NCI-H2196 treated with DMSO at 0.1 percent for 48 hours (cell line): ENCODE measurements around the gene LRWD1.
"Not testable (repeated sequence)": the region's sequence is repeated elsewhere in the genome, so short reads cannot be mapped to it uniquely, and the experiment has no call there.

Experiments
- DNase-seq: peaks from one replicate; lab custom pipeline; 2025; ENCODE audit not compliant: unreplicated experiment; lab: John Stamatoyannopoulos, UW

LRWD1 gene

DNA sequence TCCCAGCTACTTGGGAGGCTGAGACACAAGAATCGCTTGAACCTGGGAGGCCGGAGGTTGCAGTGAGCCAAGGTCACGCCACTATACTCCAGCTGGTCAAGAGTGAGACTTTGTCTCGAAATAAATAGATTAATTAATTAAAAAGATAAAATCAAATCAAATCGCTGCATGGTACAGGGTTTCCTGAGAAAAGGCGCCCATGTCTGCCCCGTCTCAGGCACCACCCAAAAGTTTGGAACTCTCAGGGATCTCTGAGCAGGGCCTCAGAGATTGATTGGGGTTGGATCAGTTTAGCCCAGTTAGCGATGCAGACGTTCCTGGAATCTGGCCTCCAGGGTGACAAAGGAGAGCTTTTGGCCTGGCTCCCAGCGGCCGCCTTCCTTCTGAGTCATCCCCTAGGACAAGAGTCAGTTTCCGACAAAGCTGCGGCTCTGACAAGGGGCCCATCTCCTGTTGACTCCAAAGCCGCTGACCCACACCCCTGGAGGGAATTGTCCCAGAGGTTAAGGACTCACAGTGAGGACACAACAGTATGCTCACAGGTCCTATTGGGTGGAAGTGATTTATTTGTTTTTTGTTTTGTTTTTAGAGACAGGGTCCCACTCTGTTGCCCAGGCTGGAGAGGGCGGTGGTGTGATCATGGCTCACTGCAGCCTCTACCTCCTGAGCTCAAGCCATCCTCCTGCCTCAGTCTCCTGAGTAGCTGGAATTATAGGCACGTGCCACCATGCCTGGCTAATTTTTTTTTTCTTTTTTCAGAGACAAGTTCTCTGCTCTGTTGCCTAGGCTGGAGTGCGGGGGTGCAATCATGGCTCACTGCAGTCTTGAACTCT lies 24.6 kb upstream of the LRWD1 start:
- DNase-seq, result peak; percentile 36

DNA sequence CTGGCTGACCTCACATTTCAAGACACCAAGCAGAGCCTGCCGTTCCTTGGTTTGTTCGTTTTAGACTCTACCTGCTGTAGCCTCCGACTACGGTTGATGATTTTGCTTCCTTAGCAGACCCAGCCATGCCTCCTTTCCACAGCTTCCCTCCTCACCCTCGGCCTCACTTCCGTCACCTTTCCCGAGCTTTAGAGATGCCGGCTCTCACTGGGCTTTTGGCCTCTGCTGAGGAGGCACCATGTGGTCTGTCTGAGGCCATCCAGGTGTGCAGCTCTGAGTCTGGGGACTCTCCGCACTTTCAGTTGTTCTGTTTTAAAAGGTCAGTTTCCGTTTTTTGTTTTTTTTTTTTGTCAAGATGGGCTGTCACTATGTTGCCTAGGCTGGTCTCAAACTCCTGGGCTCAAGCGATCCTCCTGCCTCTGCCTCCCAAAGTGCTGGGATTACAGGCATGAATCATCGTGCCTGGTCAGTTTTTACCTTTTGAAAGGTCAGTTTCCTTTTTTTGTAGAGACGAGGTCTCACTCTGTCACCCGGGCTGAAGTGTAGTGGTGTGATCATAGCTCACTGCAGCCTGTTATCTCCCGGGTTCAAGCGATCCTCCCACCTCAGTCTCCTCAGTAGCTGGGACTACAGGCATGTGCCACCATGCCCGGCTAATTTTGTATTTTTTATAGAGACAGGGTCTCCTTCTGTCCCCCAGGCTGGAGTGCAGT lies 19.7 kb upstream of the LRWD1 start:
- DNase-seq, result no peak

DNA sequence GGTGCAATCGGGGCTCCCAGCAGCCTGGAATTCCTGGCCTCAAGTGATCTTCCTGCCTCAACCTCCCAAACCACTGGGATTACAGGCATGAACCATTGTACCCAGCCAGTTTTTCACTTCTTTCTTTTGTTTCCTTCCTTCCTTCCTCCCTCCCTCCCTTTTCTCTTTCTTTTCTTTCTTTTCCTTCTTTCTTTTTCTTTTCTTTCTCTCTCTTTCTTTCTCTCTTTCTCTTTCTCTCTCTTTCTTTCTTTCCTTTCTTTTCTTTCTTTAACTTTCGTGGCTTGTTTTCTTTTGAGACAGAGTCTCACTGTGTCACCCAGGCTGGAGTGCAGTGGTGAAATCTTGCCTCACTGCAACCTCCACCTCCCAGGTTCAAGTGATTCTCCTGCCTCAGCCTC lies 19.1 kb upstream of the LRWD1 start:
- DNase-seq, result no peak

DNA sequence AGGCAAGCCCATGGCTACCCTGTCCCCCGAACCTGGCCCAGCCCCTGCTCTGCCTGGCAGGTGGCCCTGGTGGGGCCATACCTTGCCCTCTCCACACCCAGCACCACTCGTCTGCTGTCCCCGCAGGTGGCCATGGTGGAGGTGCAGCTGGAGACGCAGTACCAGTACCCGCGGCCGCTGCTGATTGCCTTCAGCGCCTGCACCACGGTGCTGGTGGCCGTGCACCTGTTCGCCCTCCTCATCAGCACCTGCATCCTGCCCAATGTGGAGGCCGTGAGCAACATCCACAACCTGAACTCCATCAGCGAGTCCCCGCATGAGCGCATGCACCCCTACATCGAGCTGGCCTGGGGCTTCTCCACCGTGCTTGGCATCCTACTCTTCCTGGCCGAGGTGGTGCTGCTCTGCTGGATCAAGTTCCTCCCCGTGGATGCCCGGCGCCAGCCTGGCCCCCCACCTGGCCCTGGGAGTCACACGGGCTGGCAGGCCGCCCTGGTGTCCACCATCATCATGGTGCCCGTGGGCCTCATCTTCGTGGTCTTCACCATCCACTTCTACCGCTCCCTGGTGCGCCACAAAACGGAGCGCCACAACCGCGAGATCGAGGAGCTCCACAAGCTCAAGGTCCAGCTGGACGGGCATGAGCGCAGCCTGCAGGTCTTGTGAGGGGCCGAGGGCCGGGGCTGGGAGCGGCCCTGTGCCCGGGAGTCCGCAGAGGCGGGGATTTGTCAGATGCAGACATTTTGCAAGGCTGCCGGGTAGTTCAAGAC lies 18.2 kb upstream of the LRWD1 start:
- DNase-seq, result no peak

DNA sequence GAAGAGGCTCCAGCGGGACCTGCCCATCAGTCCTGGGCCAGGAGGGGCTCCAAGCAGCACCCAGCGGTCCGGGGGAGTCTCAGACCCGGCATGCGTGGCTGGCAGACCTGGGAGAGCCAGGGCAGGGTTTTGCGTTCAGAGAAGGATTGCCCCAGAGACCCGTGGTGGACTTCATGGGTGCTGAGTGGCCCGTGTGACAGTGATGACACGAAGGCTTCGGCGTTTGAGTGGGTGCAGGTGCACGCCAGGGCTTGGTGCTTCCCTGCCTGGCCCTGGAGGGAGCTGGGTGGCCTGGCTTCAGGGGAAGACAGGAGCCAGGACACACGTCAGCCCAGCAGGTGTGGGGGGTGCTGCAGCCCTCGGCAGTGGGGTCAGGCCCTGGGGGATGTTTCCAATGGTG lies 17.5 kb upstream of the LRWD1 start:
- no peak for DNase-seq

DNA sequence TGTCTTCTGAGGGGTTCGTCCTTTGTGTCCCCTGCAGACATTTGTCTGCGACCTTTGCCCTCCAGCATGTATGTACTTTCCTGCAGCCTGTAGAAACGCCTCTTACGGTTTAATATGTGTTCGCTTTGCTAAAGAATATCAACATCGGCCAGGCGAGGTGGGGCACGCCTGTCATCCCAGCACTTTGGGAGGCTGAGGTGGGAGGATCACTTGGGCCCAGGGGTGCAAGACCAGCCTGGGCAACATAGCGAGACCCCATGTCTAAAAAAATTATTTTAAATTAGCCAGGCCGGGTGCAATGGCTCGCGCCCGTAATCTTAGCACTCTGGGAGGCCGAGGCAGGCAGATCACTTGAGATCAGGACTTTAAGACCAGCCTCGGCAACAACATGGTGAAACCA lies 15.6 kb upstream of the LRWD1 start:
- DNase-seq, result no peak

DNA sequence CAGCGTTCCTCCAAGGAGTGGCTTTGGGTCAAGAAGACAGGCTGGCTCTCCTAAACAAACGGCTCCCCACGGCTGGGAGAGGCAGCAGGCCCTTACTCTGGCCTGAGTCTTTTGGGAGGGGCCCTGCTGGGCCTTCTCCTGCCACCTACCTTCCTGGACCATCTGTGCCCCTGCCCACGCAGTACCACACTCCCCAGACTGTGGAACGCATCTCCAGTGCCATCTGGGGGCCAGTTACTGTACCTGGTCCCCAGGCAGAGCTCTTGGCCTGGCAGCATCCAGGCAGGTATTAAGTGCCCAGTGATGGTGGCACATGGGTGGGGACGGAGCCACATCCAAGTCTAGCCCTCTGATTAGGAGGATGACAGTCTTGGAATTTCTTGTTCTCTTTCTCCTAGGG lies 14.5 kb upstream of the LRWD1 start:
- DNase-seq, result no peak

DNA sequence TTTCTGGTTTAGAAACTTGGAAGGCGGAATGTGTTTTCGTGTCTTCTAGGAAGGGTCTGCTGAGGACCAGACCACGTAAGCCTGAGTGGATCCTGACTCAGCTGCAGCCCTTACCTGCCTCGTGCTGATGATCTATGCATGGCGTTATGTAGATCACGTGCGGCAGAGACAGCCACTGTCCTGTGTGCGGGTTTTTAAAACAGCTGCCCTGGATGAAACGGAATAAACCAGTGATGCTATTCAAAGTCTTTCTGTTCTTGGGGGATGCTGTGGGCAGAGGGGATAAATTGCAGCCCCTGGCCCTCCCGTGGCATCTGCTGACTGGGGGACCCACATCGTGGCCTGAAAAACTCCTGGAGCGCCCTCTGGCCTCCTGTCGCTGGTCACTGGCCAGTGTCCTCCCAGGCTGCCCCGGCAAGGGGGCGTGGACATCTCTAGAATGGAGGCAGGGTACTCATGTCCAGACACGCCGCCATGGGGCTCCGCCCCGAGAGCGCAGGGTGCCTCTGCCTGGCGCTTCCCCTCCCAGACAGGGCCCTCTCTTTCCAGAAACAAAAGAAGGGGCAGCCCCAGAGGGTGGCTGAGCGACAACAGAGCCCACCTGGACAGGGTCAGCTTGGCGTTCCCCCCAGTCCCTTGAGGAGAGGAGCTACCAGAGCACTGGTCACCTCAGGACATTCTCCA lies 13.3 kb upstream of the LRWD1 start:
- DNase-seq, result no peak

DNA sequence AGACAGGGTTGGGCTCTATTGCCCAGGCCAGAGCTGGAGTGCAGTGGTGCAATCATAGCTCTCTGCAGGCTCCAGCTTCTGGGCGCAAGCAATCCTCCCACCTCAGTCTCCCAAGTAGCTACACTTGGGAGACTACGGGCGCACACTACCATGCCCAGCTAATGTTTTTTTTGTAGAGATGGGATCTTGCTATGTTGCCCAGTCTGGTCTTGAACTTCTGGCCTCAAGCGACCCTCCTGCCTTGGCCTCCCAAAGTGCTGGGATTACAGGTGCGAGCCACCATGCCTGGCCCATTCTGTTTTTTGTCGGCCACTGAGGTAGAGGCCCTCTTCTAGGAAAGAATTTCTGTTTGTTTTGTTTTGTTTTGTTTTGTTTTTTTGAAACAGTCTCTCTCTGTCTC lies 12.3 kb upstream of the LRWD1 start:
- DNase-seq, result no peak

DNA sequence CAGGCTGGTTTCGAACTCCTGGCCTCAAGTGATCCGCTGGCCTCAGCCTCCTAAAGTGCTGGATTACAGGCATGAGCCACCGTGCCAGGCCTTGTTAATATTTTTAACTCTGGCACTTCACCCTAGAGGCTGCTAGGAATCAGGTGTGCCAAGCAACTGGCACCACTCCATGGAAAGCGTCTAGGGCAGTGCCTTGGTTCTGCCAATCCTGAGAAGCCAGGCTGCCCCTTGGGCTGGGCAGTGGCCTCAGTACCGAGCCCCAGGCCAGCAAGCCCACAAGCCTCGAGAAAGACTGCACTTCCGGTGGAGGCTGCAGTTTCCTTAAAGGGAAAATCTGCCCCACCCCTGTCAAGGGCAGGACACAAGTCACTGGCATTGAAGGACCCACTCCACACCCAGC lies 11.5 kb upstream of the LRWD1 start:
- DNase-seq, result no peak

DNA sequence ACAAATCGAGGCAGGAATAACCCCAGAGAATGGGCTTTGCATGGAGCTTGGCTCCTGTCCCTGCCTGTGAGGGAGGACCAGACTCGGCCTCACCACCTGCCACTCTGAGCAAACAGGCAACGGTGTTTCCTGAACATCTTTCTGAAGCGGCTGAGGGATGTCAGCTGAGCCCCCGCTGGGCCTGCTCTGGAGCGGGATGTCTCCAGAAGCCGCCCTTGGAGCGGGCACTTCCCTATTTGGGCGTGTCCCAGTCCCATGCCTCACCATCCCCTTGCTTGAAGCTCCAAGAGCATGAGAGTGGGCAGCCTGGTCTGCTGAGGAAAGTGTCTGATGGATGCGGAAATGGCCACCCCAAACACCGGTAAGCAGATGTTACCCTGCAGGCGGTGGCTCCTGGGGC lies 10.3 kb upstream of the LRWD1 start:
- DNase-seq, result no peak

DNA sequence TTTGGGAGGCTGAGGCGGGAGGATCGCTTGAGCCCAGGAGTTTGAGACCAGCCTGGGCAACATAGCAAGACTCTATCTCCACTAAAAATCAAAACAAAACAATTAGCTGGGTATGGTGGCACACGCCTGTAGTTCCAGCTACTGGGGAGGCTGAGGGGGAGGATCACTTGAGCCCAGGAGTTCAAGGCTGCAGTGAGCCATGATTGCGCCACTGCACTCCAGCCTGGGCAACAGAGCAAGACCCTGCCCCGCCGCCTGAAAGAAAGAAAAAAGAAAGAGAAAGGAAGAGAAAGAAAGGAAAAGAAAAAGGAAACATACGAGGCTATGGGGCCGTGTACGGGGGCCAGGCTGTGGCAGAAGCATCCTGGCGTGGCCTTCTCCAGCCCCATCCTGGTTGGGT lies 9.9 kb upstream of the LRWD1 start:
- not testable (repeated sequence) for DNase-seq

DNA sequence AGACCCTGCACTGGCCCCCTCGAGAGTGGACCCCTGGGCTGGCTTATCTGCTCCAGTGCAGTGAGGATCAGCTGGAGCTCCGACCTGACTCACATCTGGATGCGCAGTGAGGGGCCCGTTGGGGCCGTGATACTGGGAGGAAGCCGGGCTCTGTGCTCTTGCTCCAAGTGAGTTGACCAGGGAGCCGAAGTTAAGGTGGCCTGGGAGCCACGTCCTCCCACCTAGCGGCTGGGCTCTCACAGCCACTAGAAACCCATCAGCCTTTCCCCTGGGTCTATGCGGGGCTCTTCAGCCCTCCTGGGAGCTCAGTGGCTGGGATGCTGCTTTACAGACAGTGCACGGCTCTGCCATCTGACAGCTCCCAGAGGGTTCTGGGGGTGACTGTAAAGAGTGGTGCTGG lies 9.2 kb upstream of the LRWD1 start:
- no peak for DNase-seq

DNA sequence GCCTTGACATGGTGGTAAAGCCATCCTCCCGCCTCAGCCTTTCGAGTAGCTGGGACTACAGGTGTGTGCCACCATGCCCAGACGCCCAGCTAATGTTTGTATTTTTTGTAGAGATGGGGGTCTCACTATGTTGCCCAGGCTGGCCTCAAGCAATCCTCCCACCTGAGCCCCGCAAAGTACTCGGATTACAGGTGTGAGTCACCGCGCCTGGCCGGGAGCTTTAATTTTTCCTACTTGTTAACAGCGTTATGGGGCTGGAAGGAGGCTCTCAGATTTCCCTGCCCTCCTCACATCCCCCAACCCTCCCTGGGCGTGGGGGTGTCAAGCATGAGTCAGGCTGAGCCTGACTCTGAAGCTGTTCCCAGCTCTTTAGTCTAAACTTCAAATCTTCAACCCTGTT lies 8.5 kb upstream of the LRWD1 start:
- no peak for DNase-seq

DNA sequence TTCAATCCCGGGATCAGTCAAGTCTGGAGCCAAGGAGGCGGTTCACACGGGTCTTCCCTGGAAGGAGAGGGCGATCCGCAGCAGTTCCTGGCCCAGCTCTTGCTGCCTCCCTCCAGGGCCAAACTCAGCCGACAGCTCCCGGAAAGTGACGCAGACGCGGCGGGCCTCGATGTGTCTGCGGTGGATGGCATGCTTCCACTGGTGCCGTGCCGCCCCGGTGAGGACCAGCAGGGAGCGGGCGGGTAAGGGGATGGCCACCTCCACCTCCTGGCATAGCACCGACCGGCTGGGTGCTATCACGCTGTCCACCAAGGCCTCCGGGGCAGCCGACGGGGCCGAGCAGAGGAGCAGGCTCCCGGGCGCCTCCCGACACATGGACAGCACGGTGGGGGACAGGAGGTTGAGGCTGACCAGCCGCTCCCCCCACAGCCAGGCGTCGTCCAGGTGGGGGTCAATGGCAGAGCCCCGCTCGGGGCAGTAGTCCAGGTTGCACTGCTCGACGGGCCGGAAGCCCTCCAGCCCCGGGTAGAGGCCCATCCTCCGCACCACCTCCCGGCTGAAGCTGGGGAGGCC lies 7.3 kb upstream of the LRWD1 start:
- no peak for DNase-seq

DNA sequence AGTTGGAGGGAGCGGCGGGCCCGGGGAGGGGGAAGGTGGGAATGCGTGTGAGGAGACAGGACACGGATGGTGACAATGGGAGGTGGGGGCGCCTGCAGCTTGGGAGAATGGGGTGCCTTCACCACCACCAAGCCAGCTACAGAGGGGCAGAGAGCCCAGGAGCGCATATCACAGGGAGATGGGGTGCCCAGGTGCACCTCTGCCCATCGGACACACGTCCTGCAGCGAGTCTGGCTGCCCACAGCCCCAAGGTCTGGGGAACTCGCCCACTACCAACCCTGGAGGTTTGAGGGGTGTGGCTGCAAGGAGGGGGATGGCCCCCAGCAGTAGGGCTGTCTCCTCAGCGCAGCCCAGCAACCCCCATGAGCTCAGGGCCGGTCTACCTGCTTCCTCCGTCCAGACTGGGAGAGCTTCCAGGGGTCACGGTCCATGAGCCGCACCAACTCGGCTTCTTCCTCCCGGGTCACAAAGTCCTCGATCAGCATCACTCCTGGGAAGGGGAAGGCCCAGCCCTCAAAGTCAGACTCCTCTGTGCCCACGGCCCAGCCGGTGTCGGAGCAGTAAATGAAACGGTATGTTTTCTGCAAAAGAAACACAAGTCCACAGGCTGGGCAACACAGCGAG lies 5.5 kb upstream of the LRWD1 start:
- DNase-seq, result no peak

DNA sequence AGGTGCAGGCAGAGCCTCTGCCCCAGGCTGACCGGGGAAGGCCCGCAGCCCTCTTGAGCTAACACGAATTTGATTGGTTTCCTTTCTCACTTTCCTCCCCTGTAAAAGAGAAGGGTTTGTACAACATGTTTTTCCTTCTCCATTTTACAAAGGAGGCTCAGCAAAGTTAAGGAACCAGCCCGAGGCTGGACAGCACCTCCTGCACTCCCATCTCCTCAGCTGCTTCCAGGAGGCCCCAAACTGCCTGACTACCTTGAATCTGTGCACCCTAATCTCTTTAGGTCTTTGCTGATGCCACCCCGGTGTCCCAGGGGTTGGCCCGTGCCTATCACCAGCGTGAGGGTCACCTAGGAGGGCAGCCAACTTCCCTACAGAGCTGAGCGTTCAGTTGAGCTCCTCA lies 4.3 kb upstream of the LRWD1 start:
- no peak for DNase-seq

DNA sequence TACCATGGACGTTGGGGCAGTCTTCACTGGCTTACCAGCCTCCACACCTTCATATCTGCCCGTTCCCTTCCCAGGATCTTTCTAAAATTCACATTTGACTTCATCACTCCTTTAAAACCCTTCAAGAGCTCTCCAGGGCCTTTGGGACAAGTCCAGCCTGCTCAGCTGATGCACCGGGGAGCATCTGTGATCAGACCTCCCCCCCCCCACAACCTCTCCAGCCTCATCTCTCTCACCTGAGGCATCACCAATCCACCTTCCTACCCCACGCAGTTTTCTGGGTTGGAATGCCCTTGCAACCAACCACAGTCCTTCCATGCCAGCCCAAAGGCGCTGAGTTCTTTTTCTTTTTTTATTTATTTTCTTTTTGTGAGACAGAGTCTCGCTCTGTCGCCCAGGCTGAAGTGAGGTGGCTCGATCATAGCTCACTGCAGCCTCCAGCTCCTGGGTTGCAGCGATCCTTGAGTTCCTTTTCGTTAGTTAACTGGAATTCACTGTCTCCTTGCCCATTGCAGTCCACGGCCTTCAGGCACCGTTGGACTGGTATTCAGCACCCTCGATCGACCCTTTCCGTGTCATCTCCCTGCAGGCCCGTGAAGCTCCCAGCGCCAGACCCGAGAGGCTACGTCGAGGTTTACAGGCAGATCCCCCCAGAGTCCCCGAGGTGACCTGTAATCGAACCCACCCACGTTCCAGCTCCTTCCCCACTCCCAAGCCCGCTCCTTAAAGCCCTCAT lies 775 bp upstream of the LRWD1 start:
- no peak for DNase-seq

DNA sequence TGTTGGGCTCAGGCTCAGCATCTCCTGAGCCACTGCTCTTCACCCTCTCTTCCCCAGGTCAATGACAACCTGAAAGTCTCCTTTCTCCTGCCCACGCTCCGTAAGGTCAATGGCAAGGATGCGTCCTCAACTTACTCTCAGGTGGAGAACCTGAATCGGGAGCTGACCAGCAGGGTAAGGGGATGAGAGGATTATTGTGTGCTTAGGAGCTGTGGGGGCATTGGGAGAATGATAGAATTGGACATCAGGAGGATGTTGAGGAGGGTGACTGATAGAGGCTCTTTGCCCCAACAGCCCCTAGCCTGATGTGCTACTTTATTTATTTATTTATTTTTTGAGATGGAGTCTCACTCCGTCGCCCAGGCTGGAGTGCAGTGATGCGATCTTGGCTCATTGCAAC lies 1.3 kb downstream of the LRWD1 start:
- DNase-seq, result no peak
